GM18511 (cell line): ENCODE measurements around the gene TTLL11.

Experiments
- ATAC-seq: cut with Tn5 transposase; IDR thresholded peaks from one replicate; pipeline ENCODE4 v1.9.1; 2021; ENCODE audit warnings: mild to moderate bottlenecking, moderate library complexity; ENCODE audit not compliant: unreplicated experiment

Gene TTLL11

DNA sequence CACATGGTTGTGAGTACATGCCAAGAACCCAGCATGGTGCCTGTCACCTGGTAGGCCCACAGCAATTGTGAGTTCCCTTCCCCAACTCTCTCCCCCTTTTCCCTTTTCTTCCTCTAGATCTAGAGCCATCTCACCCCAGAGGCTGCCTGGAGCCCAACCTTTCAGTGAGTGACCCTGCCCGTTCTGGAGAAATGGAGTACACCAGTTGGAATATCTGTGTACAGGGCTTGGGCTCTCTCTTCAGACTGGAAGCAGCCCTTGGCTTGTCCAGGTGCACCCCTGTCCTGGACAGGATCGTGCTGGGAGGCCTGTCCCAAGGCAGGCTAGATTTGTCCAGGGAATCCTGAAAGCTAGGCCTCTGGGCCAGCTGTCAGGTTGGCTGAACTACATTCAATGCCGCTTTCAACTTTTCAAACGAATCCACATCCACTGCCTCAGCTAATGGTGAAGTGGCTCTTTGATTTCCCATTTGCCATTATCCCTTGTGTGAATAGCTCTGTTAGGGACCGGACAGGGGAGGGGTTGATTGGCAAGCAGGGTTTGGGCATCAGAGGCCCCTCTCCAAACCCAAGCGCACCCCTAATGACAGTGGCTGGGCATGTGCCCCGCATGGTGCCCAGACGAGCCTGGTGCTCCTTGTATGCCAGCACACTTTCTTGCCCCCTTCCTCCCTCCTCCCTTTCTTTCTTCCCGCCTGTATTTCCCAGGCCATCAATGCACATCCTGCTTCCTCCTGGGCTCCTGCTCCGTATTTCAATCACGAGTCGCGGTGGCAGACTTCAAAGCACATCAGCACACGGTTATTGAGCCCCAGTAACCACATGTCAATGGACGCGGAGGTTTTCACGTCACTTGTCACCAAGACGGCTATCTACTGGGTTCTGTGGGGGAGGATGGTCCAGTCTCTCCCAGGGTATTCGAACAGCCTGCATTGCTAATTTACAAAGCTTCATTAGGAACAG, 230.5 kb downstream of the TTLL11 start:
- no peak for ATAC-seq

GRCh38 chr9:121861501-121862180, 231.5 kb downstream of the TTLL11 start:
- ATAC-seq, result no peak

DNA sequence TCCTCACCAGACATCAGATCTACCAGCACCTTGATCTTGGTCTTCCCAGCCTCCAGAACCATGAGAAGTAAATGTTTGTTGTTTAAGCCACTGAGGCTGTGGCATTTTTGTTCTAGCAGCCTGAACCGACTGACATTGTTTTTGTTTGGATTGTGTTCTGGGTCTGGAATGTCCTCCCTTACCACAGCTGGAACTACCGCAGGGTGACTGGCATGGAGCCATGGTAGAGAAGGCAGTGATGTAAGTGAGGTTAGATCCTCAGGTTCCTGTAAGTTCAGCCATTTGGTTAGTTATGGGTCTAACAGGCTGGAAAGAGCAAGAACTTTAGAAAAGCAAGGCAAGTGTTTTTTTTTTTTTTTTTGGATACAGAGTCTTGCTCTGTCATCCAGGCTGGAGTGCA, 232.4 kb downstream of the TTLL11 start:
- ATAC-seq, result no peak

GRCh38 chr9:121860213-121860612, 232.9 kb downstream of the TTLL11 start:
- no peak for ATAC-seq

DNA sequence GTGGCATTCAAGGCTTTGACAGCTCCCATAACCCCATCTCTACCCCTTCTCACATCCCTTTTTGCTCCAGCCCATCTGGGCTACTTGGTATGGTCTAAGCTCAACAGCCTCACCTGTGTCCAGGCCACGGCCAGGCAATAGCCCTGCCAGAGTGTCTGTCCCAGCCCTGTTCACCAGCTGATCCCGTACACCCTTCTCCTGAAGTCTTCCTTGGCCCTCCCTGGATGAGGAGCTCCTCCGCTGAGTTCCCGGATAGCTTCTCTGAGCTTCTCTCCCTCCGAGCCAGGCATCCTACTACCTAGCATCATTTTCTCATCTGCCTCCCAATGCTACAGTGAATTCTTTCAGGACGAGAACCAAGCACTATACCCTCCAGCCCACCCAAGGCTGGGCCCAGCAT, 233.5 kb downstream of the TTLL11 start:
- no peak for ATAC-seq

- no peak for ATAC-seq
Measured at GRCh38 chr9:121858788-121859187, 234.3 kb downstream of the TTLL11 start.

DNA sequence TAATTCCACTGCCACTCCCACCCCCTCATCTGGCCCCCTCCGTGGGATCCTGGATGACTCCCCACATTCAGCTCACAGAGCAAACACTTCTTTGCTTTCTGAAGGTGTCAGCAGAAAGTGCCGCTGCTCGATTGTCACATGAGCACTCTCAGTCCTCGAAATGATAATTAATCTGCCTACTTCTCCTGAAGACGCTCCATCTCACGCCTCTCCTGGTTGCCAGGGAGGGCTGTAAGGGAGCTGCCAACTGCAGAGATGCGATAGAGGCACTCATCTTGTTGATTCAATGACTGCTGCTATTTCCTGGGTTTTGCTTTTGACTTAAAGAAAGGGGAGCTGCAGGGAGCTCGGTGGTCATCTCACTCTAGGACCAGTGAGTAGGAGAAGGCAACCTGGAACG, 235.2 kb downstream of the TTLL11 start:
- no peak for ATAC-seq

DNA sequence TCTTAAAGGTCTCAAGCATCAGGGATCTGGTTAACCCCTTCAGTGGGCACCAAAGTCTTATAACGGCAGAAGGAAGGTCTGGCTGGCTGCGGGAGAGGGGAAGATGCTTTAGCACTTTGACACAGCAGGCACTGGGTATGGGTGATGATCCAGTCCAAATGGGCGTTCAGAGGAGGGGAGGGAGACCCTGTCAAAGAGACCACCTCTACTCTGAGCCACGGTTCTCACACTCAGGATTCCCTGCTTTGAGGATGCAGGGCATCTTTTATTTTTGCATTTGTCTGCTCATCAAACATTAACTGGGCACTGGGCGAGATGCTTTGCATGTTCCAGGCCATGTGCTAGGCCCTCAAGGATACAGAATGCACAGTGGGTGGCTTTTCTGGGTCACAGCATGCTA, 237.6 kb downstream of the TTLL11 start:
- ATAC-seq, result no peak

DNA sequence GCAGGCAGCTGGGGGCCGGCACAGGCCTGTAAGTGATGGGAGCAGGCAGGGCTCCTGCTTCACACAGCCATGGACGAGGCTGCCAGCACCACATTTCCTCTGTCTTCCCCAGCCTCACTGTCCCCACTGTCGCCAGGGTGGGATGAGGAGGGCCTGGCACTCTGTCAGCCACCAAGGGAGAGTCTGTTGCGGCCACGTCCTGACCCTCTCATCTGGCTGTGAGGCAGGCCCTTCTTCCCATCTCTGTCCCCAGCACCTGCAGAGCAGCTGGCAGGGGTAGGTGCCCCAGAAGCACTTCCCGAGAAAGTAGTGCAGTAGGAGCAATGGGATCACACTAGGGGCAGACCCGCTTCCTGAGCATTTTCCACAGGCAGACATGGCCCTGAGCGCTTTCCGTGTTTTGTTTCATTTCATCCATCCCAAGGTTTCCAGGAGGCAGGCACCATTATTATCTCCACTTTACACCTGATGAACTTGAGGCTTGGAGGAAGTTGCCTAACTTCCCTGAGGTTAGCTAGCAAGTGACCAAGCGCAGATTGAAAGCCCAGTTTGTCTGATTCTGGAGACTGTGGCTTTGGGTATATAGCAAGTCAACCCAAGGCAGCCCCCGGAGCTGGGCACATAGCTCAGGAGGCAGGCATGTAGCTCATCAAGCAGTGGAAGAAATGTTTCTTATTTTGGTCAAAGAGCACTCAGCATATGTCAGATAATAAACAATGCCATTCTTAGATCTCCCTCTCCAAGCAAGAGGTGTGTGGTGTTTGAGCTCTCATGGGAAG, 239.3 kb downstream of the TTLL11 start:
- ATAC-seq, result no peak

DNA sequence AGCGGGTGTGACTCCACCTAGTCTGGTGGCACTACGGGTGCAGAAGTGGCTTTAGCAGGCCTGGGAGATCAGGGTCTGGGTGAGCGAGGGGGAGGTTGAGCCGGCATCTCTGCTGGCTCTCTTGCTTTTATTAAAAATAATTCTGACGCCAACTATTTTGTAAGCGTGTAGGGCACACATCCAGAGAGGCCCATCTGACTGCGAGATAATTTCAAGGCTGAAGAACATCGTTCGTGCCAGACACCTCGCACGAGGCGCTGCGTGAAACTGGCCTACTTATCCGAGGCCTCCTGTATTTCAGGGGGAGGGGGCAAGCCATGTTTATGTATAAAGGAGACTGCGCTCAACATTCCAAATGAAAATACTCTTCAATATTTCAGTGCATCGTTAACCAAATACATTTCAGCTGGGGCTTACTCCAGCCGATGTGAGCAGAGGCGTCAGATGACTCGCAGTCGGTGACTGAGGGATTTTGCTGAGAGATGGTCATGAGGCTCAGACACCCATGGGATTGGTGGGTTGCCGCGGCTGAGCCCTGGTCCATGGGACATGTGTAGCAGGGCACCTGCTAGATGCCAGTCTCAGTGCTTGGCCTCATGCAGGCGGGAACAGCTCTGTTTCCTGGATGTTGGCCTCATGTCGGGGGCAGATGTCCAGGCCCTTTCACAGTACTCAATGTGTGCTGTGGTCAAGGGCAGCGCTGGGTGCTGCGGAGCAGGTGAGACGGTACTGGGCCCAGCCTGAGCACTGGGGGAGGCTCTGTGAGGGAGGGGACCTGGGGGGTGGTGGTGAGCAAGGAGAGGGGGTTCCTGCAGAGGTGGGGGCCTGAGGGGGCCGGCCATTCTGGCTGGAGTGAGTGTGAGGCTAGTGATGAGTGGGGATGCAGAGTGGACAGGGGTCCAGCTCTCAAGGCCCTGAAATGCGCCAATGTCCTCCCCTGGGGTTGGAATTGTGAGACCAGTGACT, 240.2 kb downstream of the TTLL11 start:
- no peak for ATAC-seq

DNA sequence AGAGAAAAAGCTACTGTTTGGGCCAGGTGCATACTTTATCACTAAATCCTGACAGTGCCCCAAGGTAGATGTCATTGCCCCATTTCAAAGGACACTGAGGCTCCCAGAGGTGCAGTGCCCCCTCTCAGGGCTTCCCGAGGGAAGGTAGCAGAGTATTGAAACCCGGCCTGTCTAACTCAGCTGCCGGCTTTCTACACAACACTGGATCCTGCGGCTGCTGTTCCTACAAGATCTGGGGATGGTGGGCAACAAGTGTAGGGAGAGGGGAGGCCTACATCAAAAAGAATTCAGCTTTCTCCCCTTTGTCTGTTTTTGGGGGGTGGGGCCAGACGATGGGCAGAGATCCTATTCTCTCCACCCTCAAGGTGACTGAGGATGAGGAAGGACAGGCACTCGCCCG, 240.9 kb downstream of the TTLL11 start:
- no peak for ATAC-seq

- no peak for ATAC-seq
Measured at GRCh38 chr9:121851641-121852091, 241.4 kb downstream of the TTLL11 start.

DNA sequence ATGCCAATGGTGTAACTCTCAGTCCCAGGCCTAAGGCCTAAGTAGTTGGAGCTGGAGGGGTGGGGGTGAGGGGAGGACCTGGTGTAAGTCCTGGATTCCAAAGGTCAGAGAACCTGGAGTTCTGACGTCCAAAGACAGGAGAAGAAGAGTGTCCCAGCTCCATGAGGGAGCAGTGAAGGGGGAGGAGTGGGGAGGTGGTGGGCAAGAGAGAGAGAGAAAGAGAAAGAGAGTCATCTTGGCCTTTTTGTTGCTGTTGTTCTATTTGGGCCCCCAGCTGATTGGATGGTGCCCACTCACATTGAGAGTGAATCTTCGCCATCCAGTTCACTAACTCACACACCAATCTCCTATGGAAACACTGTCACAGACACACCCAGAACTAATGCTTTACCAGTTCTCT, 242.7 kb downstream of the TTLL11 start:
- ATAC-seq, result no peak

DNA sequence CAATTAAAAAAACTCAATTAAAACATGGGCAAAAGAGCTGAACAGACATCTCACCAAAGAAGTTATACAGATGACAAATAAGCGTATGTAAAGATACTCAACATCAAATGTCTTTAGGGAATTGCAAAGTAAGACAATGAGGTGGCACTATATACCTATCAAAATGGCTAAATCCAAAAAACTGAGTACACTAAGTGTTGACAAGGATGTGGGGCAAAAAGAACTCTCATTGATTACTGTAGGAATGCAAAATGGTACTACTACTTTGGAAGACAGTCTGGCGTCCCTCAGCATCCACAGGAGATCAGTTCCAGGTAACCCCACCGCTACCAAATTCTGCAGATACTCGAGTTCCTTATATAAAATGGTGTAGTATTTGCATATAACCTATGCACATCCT, 243.6 kb downstream of the TTLL11 start:
- ATAC-seq, result no peak

DNA sequence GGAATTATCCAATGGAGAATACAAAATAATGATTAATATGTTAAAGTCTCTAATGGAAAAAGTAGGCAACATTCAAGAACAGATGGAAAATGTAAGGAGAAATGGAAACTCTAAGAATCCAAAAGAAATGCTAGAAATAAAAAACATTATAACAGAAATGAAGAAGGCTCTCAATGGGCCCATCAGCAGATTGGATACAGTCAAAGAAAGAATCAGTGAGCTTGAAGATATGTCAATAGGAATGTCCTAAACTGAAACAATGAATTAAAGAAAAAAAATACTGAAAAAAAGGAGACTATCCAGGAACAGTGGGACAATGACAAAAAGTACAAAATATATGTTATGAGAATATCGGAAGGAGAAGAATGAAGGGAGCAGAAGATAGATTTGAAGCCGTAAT, 248.5 kb downstream of the TTLL11 start:
- no peak for ATAC-seq

DNA sequence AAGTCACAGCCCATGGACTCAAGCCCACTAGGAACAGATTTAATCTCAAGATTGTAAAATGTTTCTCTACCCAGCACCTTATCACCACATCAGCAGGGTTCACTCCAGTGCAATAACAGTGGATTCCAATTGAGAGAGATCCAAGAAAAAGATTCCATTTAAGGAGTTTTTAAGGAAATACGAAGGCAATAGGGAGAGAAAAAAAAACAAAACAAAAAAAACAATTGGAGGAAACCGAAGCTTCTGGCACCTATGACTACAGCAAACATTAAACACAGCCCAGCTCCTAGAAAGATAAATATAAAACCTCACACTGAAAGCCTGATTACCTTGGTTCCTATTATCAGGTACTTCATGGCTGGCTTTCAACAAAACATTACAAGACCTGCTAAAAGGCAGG, 249.0 kb downstream of the TTLL11 start:
- no peak for ATAC-seq

- no peak for ATAC-seq
Measured at GRCh38 chr9:121842612-121842978, 250.5 kb downstream of the TTLL11 start.

DNA sequence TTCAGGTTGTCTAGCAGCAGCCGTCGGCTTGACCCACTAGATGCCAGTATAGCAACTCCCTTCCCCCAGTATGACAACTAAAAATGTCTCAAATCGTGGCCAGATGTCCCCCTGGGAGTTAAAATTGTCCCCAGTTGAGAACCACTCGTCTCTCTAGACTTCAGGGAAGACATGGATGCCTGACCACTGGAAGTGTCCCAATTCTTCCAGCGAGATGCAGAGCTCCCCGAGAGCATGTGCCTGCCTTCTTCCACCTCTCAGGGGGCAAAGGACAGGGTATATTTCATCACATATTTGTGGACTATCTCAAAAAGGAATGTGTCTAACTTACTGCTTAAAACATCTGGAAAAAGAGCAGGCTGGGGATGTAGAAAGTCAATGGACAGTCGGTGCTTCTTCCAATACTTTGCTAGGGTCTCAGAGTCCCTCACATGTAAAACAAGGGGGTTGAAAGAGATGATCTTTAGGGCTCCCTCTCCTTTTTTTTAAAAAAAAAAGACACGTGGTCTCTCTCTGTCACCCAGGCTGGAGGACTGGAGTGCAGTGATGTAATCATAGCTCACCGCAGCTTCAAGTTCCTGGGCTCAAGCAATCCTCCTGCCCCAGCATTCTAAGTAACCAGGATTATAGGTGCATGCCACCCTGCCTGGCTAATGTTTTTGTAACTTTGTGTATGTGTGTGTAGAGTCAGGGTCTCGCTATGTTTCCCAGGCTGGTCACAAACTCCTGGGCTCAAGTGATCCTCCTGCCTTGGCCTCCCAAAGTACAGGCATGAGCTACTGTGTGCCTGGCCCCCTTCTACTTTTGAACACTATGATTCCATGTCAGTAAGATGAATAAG, 251.1 kb downstream of the TTLL11 start:
- ATAC-seq, result no peak
